GM18507 (cell line): ENCODE measurements around the gene GRIK4.
"Not testable (repeated sequence)": the region's sequence is repeated elsewhere in the genome, so short reads cannot be mapped to it uniquely, and the experiment has no call there.

Experiments used
- DNase-seq: peaks from one replicate; pipeline ENCODE4 v3.0.0; 2011; ENCODE audit warnings: low read depth; ENCODE audit not compliant: insufficient read length; ENCODE audit errors: extremely low spot score
- FAIRE-seq: peaks from 2 replicates; lab custom pipeline; 2011; peaks lifted over from hg19 to GRCh38; lab: Jason Lieb, UNC

The GRIK4 gene

DNA sequence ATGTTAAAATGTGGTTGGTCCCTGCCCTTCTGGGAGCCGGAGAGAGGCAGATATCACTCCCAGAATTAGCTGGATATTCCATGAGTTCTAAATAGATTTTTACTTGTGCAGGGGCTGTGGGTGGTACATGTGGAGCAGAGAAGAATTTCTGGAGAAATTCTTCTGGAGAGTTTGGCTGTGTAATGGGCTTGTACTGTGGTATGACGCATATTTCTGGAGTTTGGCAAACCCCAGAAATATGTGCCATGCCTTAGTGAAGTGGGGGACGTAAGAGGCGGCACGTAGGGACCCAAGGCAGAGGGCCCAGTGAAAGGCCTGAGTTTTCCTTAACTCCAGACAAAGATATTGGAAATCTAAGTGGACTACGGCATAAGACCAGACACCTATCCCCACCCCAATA is 461.1 kb downstream of the GRIK4 start:
- no peak for FAIRE-seq
- no peak for DNase-seq

DNA sequence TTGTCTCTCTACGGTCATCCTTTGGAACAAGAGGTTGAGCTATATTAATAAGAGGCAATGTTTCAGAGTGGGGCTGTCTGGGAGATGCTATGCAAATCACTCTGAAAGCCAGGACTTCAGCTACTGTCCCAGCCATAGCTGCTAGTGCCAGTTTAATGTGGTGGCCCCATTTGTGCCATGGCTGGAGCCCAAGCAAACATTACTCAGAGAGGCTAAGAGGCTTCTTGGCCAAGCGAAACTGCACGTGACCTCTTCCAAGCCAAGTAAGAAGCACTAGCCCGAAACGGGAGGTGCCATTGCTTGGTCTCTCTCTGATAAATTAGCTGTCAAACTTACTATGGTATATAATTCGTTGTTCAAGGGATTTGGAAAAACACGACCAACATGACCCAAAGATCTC is 462.0 kb downstream of the GRIK4 start:
- FAIRE-seq (no peak), DNase-seq (no peak)

DNA sequence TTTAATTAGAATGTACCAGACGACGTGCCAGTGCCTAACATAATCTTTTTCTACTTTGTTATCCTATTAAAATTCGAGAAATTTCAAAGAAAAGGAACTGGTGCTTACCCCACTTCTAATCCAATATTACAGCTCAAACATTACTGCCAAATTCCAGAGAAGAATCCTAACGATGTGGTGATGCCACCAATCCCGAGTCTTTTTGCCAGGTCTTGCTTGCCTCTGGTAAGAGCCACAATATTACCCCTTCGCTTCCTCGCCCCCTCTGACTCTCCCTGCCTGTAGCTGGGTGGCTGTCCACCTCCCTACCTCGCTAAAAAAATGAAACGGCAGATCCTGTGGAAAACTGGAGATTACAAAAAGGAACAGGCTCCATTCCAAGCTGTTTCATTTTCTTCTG is 462.9 kb downstream of the GRIK4 start:
- DNase-seq (no peak), FAIRE-seq (no peak)

DNA sequence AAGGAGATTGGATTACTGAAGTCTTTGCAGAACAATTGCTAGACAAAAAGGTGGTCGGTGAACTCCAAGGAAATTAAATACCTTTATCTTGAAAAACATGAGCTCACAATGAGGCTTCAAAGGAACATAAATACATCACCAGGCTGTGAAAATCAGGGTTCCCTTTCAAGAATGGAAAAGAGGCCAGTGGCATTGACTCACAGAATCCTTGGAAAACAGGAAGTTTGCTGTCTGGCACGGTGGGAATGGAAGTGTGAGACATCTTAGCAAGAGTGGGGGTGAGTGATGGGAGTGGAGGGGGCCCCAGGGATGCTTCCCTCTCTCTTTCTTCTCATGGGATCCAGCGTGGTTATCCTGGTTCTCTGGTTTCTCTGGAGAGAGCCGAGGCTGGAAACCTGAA is 463.4 kb downstream of the GRIK4 start:
- no peak for DNase-seq
- FAIRE-seq, result no peak

DNA sequence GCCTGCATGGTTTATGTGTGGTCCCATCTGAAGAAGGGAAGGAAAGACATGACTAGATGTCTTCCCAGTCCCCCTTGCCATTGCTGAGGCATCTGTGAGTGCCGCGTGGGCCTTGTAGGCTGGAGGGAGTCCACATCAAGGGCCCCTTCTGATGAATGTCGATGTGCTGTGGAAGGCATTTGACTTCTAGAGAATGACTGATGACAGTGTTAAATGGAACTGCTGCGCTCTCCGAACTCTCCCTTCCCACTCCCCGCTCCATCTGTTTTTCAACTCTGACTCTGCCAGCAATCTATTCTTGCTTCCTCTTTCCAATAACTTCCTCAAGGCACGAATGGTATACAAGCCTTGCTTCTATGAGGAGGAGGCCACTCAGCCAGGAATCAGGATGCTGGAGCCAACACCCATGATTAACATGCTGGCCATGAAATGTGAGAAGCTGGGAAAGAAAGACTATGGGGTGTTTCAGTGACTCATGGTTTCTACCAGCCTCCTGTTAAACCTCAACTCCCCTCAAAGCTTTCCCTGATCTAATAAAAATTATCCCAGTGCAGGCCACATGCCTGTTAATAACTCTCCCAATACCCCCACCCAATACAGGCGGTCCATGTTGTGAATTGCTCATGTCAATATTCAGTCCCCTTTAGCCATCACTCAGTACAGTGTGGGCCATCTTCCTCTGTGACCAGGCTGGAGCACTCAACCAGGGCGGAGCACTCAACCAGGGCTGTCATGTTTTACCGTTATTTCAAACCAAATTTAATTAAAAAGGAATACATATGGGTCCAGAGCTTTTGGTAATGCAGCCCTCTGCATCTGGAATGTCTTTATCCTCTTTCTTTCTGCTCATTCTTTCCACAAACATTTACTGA is 466.0 kb downstream of the GRIK4 start:
- DNase-seq (no peak), FAIRE-seq (no peak)

DNA sequence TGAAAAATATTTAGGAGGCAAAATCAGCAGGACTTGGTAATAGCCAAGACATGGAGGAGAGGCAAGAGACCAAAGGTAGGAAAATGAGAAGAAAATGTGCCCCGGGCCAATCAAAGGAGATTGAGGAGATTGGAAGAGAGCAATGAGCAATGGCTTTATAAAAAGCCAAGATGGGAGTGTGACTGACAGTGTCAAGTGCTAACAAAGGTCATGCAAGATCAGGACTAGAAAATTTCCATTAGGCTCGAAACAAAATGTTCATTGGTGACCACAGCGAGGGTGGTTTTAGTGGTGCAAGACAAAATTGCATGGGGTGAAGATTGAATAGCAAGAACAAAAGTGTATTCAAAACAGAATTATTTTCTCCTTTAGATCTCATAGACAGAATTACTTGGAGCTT is 467.2 kb downstream of the GRIK4 start:
- FAIRE-seq, result no peak
- no peak for DNase-seq

DNA sequence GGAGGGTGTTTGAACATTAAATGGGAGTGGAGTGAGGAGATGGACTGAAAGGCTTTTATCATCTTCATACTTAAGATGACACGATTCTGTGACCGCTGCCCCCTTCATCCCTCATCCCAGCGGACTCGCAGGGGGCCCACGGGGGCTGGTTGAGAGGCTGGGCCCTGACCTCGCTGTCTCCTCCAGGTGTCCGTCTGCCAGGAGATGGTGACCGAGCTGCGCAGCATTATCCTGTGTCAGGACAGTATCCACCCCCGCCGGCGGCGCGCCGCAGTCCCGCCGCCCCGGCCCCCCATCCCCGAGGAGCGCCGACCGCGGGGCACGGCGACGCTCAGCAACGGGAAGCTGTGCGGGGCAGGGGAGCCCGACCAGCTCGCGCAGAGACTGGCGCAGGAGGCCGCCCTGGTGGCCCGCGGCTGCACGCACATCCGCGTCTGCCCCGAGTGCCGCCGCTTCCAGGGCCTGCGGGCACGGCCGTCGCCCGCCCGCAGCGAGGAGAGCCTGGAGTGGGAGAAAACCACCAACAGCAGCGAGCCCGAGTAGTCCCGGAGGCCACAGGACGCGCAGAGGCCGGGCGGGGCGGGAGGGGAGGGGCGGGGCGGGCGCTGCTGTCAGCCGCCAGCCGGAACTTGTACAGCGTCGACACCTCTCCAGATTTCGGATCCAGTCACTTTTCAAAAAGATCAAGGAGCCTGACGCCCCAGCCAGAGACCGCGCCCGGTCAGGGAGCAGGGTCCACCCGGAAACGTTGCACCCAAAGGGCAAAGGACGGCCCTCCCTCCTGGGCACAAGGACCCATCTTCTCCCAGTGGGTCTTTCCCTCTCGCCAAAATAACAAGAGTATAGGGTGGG is 474.4 kb downstream of the GRIK4 start:
- FAIRE-seq (no peak), DNase-seq (peak; percentile 8)

DNA sequence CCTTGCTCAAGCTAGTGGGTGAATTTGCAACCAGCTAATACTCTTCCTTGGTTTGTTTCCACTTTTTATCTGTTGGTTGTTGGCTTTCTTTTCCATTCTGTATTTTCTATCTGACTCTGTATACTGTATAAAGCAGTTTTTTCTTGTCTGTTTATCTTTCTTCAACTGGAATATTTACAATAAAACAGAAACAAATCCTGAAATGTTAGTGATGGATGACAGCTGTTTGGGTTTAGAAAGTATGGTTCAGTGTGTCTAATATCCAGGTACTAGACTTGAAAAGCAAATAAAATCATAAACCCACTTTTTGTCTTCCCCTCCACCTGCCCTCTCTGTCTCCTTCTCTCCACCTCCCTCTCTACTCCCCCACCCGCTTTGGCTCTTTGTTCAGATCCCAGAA is 477.1 kb downstream of the GRIK4 start:
- FAIRE-seq (no peak), DNase-seq (no peak)

DNA sequence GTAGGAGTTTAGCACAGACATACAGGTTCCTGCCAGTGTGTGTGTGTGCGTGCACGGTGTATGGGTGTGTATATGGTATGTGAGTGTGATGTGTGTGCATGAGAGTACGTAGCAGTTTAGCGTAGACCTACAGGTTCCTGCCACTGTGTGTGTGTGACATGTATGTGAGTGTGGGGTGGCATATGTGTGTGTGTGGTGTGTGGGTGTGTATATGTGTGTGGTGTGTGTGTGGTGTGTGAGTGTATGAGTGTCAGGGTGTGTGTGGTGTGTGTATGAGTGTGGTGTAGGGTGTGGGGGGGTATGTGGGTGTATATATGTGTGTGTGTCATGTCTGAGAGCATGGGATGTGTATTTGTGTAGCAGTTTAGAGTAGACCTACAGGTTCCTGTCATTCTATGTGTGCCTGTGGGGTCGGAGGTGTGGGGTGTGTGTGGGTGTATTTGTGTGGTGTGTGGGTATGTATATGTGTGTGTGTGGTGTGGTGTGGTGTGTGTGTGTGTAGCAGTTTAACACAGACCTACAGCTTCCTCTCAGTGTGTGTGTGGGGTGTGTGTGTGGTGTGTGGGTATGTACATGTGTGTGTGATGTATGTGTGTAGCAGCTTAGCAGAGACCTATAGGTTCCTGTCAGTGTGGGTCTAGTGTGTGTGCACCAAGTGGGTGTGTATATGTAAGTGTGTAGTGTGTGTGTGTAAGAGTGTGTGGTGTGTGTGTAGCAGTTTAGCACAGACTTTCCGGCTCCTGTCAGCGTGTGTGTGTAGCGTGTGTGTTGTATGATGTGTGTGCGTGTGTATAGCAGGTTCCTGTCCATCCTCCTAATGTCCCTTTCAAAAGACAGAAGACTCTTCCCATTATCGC is 480.5 kb downstream of the GRIK4 start:
- DNase-seq (no peak), FAIRE-seq (no peak)

DNA sequence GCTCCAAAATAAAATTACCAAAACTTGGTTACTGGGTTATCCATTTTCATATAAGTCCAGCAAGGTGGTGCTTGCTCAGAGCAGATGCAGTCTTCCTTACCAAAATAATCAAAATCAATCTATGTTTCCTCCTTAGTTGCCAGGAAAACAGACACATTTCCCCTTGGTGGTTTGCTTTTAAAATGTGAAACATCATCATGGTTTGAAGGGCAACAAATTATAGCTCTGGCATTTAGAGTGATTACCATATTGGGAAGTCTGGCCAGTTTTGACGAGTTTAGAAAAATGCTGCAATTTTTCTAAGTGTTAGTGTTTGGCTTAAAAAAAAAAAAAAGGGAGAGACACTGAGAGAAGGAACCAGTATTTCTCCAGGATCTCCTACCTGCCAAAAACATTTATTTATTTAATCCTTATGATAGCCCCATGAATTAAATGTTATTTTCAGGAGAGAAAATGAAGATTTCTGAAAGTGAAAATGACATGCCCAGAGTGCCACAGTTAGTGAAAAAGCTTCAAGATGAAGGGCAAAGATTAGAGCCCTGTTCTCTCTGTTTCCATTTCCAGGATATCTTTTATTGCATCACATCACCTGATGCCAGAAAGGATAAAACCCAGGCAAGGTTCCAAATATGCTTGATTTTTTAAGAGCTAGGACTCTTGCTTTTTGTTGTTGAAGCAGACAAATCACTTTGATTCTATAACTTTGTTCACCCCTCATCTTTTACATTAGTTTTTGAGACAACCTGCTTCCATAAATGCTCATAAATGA is 482.7 kb downstream of the GRIK4 start:
- no peak for FAIRE-seq

DNA sequence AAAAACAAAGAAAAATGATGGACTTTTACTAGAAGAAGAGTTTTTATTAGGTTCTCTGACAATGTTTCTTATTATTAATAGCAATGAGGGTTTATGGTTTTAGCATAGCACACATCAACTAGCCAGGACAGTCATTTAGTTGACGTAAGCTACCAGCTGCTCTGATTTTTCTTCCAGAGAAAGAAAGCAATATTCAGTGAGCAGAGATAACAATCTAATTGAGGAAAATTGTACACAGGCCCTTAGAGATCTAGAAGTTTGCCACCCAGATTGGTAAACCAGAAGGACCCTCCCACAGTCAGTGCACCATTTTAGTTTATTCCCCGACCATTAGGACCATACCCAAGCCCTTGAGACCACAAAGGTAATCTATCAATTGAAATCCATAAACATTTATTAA is 483.6 kb downstream of the GRIK4 start:
- no peak for FAIRE-seq
- no peak for DNase-seq

More for the DNA sequence above, 482.7 kb downstream of the GRIK4 start:
- no peak for DNase-seq

DNA sequence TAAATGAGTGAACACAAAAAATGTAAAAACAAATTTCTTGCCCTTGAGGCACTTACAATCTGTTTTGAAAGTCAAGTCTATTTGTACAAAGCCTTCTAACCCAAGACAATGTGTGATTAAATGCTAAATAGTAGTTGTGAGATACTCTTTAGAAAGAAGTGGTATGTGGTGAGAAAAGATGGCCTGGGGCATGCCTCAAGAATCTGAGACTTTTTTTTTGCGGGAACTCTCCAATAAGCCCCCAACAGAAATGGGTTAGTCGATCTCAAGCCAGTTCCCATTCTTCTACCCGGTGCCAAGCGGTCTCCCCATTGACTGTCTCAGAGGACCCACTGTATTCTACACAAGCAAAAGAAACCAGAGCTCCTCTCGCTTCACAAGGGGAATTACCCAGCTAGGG is 485.4 kb downstream of the GRIK4 start:
- no peak for DNase-seq
- FAIRE-seq, result no peak

DNA sequence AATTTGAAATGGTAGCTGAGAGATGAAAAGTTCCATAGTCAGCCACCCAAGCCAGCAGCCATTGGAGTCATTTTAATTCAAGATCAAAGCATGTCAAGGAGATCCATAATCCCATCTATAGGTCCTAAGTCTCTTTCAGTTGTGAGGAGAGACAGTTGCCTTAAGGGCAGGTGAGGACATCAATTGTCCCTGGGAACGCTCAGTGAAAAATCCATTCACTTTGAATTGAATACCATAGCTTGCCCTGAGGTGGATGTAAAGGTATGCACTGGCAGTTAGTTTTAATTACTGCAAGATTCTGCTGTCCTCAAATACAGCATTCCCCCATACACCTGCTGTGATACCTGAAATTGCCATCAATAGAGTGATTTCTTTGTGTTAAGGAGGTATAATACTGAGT is 487.0 kb downstream of the GRIK4 start:
- FAIRE-seq, result no peak
- DNase-seq, result no peak

DNA sequence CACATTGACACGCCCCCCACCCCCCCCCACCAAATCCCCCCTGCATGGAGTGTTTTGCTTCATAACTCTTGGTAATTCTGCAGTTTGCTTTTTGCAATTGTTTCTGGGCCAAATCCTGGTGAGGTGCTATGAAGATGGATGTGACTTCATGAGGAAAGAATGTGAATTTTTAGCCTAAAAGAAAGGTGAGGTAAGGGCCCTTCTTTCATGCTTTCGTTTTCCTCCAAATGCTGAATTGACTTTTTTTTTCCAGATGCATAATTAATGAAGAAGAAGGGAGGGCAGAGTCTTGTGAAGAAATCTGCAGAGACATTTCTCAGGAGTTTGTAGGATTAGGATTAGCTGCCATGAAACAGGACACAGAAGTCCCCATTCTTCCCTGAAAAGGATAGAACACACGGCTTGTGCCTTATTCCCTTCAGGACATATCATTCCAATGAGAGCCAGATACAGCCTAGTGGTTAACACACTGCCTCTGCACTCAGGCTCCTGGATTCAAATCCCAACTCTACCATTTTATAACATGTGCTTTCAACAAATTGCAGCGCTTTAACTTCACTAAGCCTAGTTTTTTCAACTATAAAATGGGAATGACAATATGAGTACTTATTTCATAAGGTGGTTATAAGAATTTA is 492.8 kb downstream of the GRIK4 start:
- no peak for DNase-seq
- no peak for FAIRE-seq

DNA sequence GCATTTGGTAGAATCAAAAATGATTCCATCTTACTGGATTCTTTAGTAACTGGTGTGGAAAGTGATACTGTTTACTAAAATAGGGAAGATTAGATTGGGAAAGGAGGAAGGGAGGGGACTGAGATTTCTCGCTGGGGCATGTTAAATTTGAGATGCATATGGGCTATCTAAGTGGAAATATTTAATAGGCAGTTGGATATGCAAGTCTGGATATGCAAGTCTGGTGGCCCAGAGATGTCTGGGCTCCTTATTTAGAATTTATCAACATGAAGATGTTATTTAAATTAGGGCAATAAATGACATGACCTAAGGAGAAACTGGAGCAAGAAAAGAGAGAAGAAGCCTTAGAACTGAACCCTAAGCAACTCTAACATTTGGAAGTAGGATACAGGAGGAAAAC is 495.4 kb downstream of the GRIK4 start:
- FAIRE-seq (no peak), DNase-seq (no peak)

DNA sequence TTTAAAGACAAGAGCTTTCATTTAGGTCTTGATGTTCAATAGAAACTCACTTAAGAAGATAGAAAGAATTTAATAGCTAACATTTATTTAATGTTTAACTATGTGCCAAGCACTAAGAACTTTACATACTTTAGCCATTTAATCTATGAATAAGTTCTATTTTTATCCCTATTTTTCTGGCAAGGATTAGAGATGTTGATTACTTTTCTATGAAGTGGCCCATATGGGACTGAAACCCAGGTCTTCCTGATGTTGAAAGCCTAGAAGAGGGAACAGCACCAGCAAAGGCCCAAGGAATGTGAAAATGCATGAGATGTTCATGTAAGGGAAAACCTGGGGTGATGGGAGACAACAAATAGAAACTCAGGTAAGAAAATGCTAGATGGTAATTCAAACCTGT is 497.0 kb downstream of the GRIK4 start:
- no peak for FAIRE-seq
- no peak for DNase-seq

DNA sequence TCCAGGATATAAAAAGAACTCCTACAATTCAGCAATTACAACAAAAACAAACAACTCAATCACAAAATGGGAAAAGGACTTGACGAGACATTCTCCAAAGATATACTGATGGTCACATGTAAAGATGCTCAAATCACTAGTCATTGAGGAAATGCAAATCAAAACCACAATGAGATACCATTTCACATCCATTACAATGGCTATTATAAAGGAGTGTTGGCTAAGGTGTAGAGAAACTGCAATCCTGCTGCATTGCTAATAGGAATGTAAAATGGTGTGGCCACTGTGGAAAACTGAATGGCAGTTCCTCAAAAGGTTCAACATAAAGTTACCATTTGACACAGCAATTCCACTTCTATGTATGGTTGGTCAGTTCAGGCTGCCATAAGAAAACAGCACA is 500.5 kb downstream of the GRIK4 start:
- FAIRE-seq, result no peak
- DNase-seq, result no peak

DNA sequence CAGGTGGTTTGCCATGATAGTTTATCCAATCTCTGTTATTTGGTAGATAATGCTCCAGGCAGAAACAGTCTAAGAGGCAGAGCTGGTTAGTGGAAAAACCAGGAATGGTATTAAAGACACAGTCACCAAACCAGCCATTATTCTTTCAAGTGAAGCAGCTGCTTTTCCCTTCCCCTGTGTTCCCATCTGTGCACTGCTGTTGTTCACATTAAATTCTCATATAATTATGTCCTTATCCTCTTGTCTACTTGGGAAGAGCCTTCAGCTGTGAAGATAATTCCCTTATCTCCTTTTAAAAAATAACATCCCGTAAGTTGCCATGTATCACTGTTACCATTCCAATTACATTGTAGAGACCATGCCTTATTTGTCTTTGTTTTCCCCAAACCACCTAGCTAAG is 507.2 kb downstream of the GRIK4 start:
- DNase-seq (no peak), FAIRE-seq (no peak)

DNA sequence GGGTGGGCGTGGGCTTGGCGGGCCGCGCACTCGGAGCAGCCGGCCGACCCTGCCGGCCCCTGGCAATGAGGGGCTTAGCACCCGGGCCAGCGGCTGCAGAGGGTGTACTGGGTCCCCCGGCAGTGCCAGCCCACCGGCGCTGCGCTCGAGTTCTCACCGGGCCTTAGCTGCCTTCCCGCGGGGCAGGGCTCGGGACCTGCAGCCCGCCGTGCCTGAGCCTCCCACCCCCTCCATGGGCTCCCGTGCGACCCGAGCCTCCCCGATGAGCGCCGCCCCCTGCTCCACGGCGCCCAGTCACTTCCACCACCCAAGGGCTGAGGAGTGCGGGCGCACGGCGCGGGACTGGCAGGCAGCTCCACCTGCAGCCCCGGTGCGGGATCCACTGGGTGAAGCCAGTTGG is 510.2 kb downstream of the GRIK4 start:
- not testable (repeated sequence) for FAIRE-seq, DNase-seq
